ENCODE results near the gene FADS6. TPM values are rescaled to one million over a fixed set of nuclear protein-coding genes. Genes with fewer than 3 reads are reported as not detected.

Gene FADS6
- polyA plus RNA-seq, 1 of the 3 experiments (the other 2 are of a cell fraction): not detected

- TF ChIP-seq ZBTB33 (IDR thresholded peaks at IDR 0.05; ENCODE audit: borderline replicate concordance, low read depth) (no peak), MAX (IDR thresholded peaks at IDR 0.05; ENCODE audit: low read depth) (no peak), GABPA (IDR thresholded peaks at IDR 0.05; ENCODE audit: low read depth) (no peak), RAD21 (IDR thresholded peaks at IDR 0.05; ENCODE audit: low read length) (no peak)
Measured at GRCh38 chr17:74935048-74935447, 41.6 kb upstream of the FADS6 start (continued).

- 82% methylated on average over 23 of the region's 24 CpGs for WGBS (ENCODE audit: low lambda C conversion rate)
- no peak overlapping the region for H3K9ac ChIP-seq
- no peaks in the 10 kb centered on the region for H3K36me3 ChIP-seq (replicated peaks in 1 of 2; ENCODE audit: control insufficient read depth in 1 of 2, insufficient read depth in 2 of 2, low read length in 1 of 2)
- ChIA-PET CTCF (interaction anchor here (0.9 to 12.1 kb wide), 4 partner anchors 27 to 161 kb away, joined by 3 to 286 read pairs (median 4); no protein-coding TSS in a partner anchor), POLR2A (no interaction called here)
- TF ChIP-seq TEAD4 (IDR thresholded peaks at IDR 0.05; ENCODE audit: borderline replicate concordance, insufficient read depth) (no peak), USF1 (IDR thresholded peaks at IDR 0.05; ENCODE audit: borderline replicate concordance, low read depth) (no peak), FOXJ3 (CRISPR knock-in tag; IDR thresholded peaks at IDR 0.05) (no peak), MEF2A (IDR thresholded peaks at IDR 0.05; ENCODE audit: borderline replicate concordance, low read depth) (no peak), SIN3A (IDR thresholded peaks at IDR 0.05; ENCODE audit: borderline replicate concordance, low read depth, low read length) (no peak), NFIC (IDR thresholded peaks at IDR 0.05; ENCODE audit: borderline replicate concordance) (no peak), GABPA (IDR thresholded peaks at IDR 0.05; ENCODE audit: low read depth) (no peak), FOSL2 (IDR thresholded peaks at IDR 0.05; ENCODE audit: borderline replicate concordance, low read depth) (no peak), EP300 (IDR thresholded peaks at IDR 0.05; ENCODE audit: borderline replicate concordance in 1 of 2, low read depth in 1 of 2, low read length in 1 of 2) (no peak), NRF1 (IDR thresholded peaks at IDR 0.05; ENCODE audit: low read depth, low read length) (no peak), TAF1 (IDR thresholded peaks at IDR 0.05; ENCODE audit: borderline replicate concordance, low read depth, low read length) (no peak), JUND (IDR thresholded peaks at IDR 0.05) (no peak), FOXM1 (IDR thresholded peaks at IDR 0.05; ENCODE audit: low read depth) (no peak)
- no peaks in the 10 kb centered on the region for H3F3A ChIP-seq (replicated peaks; ENCODE audit: insufficient read depth)
- no peaks in the 10 kb centered on the region for H3K79me2 ChIP-seq (ENCODE audit: insufficient read depth)
- no peak overlapping the region for H3K27ac ChIP-seq (ENCODE audit: low read depth in 2 of 2, low read length in 1 of 2)
- no peak overlapping the region for H3K4me2 ChIP-seq
- H4K20me1 ChIP-seq (ENCODE audit: insufficient read depth): peaks cover 3% of the 10 kb centered on the region; the same call in 1 of the 2 replicates
- no peak overlapping the region for H2AFZ ChIP-seq (ENCODE audit: low read depth)
- H3K9me2 ChIP-seq: no peaks in the 10 kb centered on the region
- no peak overlapping the region for H3K4me3 ChIP-seq (ENCODE audit: low read depth in 2 of 2, low read length in 1 of 2)
- H3K4me1 ChIP-seq (ENCODE audit: control insufficient read depth in 1 of 2, insufficient read depth in 2 of 2, low read depth in 1 of 2, low read length in 1 of 2): no peaks in the 10 kb centered on the region
- DNase-seq: no peak
- no peaks in the 10 kb centered on the region for H3K9me3 ChIP-seq
- H3K27me3 ChIP-seq (ENCODE audit: insufficient read depth): peaks cover 77% of the 10 kb centered on the region
Measured at GRCh38 chr17:74930535-74931036, 37.2 kb upstream of the FADS6 start.
